Liver (tissue), 9 donors: Measurements from ENCODE around the gene PTAFR. TPM values are rescaled to one million over a fixed set of nuclear protein-coding genes. Genes with fewer than 3 reads are reported as not detected.

Experiments used
- DNase-seq: peaks from one replicate; pipeline ENCODE4 v3.0.0-alpha.2; 2017; ENCODE audit warnings: low spot score
- H3K27ac ChIP-seq, 2 donors: one replicate each; pipeline ENCODE4 v1.7.0; 2013; ENCODE audit warnings: inconsistent platforms in 2 of 2, low read length in 2 of 2, control low read depth in 1 of 2, low read depth in 1 of 2, mild to moderate bottlenecking in 1 of 2
- H3K27me3 ChIP-seq, 4 donors: one replicate each; pipeline versions ENCODE4 v1.6.1 to v1.7.0; 2013; ENCODE audit warnings: low read length in 3 of 4, inconsistent platforms in 1 of 4, mild to moderate bottlenecking in 1 of 4, moderate library complexity in 1 of 4; ENCODE audit not compliant: control insufficient read depth in 4 of 4, insufficient read depth in 4 of 4
- H3K36me3 ChIP-seq, 4 donors: one replicate each; pipeline versions ENCODE4 v1.6.1 to v1.7.0; 2013; ENCODE audit warnings: low read length in 3 of 4, mild to moderate bottlenecking in 3 of 4, low read depth in 1 of 4, moderate library complexity in 1 of 4; ENCODE audit not compliant: control insufficient read depth in 4 of 4, insufficient read depth in 3 of 4
- H3K4me1 ChIP-seq, 4 donors: one replicate each; pipeline versions ENCODE4 v1.6.1 to v1.7.0; 2013; ENCODE audit warnings: low read length in 3 of 4, mild to moderate bottlenecking in 3 of 4, moderate library complexity in 1 of 4; ENCODE audit not compliant: control insufficient read depth in 4 of 4, insufficient read depth in 4 of 4
- H3K4me3 ChIP-seq, 3 donors: one replicate each; pipeline versions ENCODE4 v1.6.1 to v1.7.0; 2013; ENCODE audit warnings: low read length in 3 of 3, control low read depth in 1 of 3, low read depth in 1 of 3, mild to moderate bottlenecking in 1 of 3
- H3K9ac ChIP-seq, 2 donors: one replicate each; pipeline ENCODE4 v1.7.0; 2013; ENCODE audit warnings: low read length in 2 of 2, mild to moderate bottlenecking in 2 of 2, moderate library complexity in 2 of 2, control low read depth in 1 of 2, low read depth in 1 of 2
- H3K9me3 ChIP-seq, 4 donors: one replicate each; pipeline versions ENCODE4 v1.6.1 to v1.7.0; 2013; ENCODE audit warnings: low read length in 3 of 4; ENCODE audit not compliant: control insufficient read depth in 4 of 4
- CTCF ChIP-seq: fragments of 150-350 bp; IDR thresholded peaks from 2 replicates; pipeline ENCODE4 v1.5.1; 2017; ENCODE audit warnings: improper control_type of control experiment, low read depth, low read length; ENCODE audit not compliant: missing input control
- EGR1 ChIP-seq, 2 donors: IDR thresholded peaks; 2 replicates each; pipeline ENCODE4 v1.6.1; 2016 to 2018; ENCODE audit warnings: antibody characterized with exemption in 2 of 2, low read depth in 2 of 2
- FOXA1 ChIP-seq: IDR thresholded peaks from 2 replicates; pipeline ENCODE4 v1.6.1; 2016; ENCODE audit warnings: antibody characterized with exemption
- FOXA2 ChIP-seq: IDR thresholded peaks from 2 replicates; pipeline ENCODE4 v1.6.1; 2016; ENCODE audit warnings: antibody characterized with exemption
- GABPA ChIP-seq, 2 donors: IDR thresholded peaks in 1 of 2; conservative IDR thresholded peaks in 1 of 2; 2 replicates each; pipeline ENCODE4 v1.6.1; 2016; ENCODE audit warnings: antibody characterized with exemption in 2 of 2, mild to moderate bottlenecking in 1 of 2, moderate library complexity in 1 of 2
- HNF4A ChIP-seq, 2 donors: conservative IDR thresholded peaks; 2 replicates each; pipeline ENCODE4 v1.6.1; 2016; ENCODE audit warnings: antibody characterized with exemption in 2 of 2, mild to moderate bottlenecking in 2 of 2
- HNF4G ChIP-seq: IDR thresholded peaks from 2 replicates; pipeline ENCODE4 v1.6.1; 2016; ENCODE audit warnings: antibody characterized with exemption
- MAX ChIP-seq: IDR thresholded peaks from 2 replicates; pipeline ENCODE4 v1.6.1; 2016; ENCODE audit warnings: antibody characterized with exemption
- REST ChIP-seq: IDR thresholded peaks from 2 replicates; pipeline ENCODE4 v1.6.1; 2016; ENCODE audit warnings: antibody characterized with exemption, mild to moderate bottlenecking
- SP1 ChIP-seq: IDR thresholded peaks from 2 replicates; pipeline ENCODE4 v1.6.1; 2018; ENCODE audit warnings: antibody characterized with exemption, mild to moderate bottlenecking
- TAF1 ChIP-seq: conservative IDR thresholded peaks from 2 replicates; pipeline ENCODE4 v1.6.1; 2016; ENCODE audit warnings: antibody characterized with exemption, mild to moderate bottlenecking
- YY1 ChIP-seq: IDR thresholded peaks from 2 replicates; pipeline ENCODE4 v1.6.1; 2016; ENCODE audit warnings: antibody characterized with exemption, mild to moderate bottlenecking
- ZBTB33 ChIP-seq: IDR thresholded peaks from 2 replicates; pipeline ENCODE4 v1.6.1; 2016; ENCODE audit warnings: antibody characterized with exemption
- WGBS: extraction: QIAGEN DNeasy Blood & Tissue Kit; methylation state at CpG from one replicate; pipeline ENCODE4 v1.1.7; 2013; 5-methylcytosine and 5-hydroxymethylcytosine counted together
- polyA plus RNA-seq, 2 donors: library from polyadenylated mRNA; stranded (reverse) in 1 of 2; unstranded in 1 of 2; fragments of 200-250 nt in 1 of 2; fragments of >200 nt in 1 of 2; fragmentation: Nextera tagmentation in 1 of 2; extraction: Ambion mirVana in 1 of 2; gene quantifications; one replicate each; pipeline versions ENCODE4 v1.2.1 to v1.2.3, GENCODE V29; 2013 to 2015
- total RNA-seq, 2 donors: library from RNA; depleted of rRNA; stranded (reverse); fragments of >200 nt; gene quantifications; one replicate each; pipeline ENCODE4 v1.2.3, GENCODE V29; 2014
- TF ChIP-seq, protein P1 (sequence below): IDR thresholded peaks from 2 replicates; pipeline ENCODE4 v1.6.1; 2016; ENCODE audit warnings: antibody characterized with exemption
- donor health status: healthy.
- donor health status: healthy.
- donor health status: healthy.
- donor health status: healthy.
- donor health status: healthy.

The PTAFR gene
- total and polyA plus RNA-seq, 4 donors = 0.82 to 4.1 (median 2.1) TPM

- TF ChIP-seq CTCF (no peak), ZBTB33 (no peak), SP1 (no peak)
Observed at GRCh38 chr1:28109639-28110038, 66.9 kb downstream of the PTAFR start (continued).

- Histone ChIP-seq H3K4me1 (peaks cover 0 to 2% (median 0%) of the 10 kb centered on the region in 4 donors), H3K36me3 (no peaks in the 10 kb centered on the region), H3K4me3 (no peak overlapping the region), H3K9me3 (no peaks in the 10 kb centered on the region), H3K27ac (no peak overlapping the region), H3K9ac (no peak overlapping the region), H3K27me3 (no peaks in the 10 kb centered on the region)
- TF ChIP-seq TAF1 (no peak), FOXA2 (no peak), REST (no peak)
- TF ChIP-seq, protein P1, sequence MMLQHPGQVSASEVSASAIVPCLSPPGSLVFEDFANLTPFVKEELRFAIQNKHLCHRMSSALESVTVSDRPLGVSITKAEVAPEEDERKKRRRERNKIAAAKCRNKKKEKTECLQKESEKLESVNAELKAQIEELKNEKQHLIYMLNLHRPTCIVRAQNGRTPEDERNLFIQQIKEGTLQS = no peak
- DNase-seq = no peak
- WGBS = 97% methylated on average over 2 of the region's 2 CpGs
Observed at GRCh38 chr1:28108001-28108400, 68.5 kb downstream of the PTAFR start.

DNA sequence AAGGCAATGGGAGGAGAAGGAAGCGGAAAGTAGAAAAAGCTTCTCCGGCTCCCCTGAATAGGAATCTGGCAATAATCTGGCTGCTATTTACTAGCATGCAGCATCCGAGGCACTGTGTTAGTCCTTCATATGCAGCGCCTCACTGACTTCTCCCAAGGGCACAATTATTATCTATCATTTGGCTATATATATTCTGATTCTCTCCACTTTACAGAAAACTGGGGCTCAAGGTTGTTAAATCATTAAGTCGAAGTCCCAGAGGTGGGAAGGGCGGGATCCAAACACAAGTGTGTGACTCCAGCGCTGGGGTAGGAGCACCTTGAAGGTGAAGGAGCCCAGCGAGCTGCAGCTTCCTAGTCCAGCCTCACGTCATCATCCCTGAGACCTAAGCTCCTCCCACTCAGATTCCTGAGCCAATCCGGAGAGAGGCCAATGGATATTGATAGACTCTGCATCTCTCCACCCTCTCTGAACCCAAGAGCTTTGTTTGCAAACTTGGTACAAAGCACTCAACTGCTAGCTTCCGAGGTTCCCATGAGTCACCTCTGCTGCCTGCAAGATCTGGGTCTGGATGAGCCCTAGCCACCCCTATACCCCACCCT lies 71.5 kb downstream of the PTAFR start:
- no peak overlapping the region for H3K27ac ChIP-seq
- no peaks in the 10 kb centered on the region for H3K9me3 ChIP-seq
- 41% methylated on average over 11 of the region's 11 CpGs for WGBS
- H3K36me3 ChIP-seq = no peaks in the 10 kb centered on the region
- H3K27me3 ChIP-seq = no peaks in the 10 kb centered on the region
- H3K4me1 ChIP-seq = peaks cover 0 to 2% (median 0%) of the 10 kb centered on the region in 4 donors
- no peak overlapping the region for H3K4me3 ChIP-seq
- DNase-seq = no peak
- H3K9ac ChIP-seq = no peak overlapping the region
- no peak for TF ChIP-seq YY1
- TF ChIP-seq, protein P1 = no peak
- TF ChIP-seq REST = no peak
- no peak for TF ChIP-seq FOXA1
- no peak for TF ChIP-seq ZBTB33
- no peak for TF ChIP-seq HNF4G
- TF ChIP-seq FOXA2 = no peak
- no peak for TF ChIP-seq EGR1 (IDR thresholded peaks at IDR 0.05; ENCODE audit: low read depth in 2 of 2)
- TF ChIP-seq MAX = no peak
- no peak for TF ChIP-seq GABPA (IDR thresholded peaks at IDR 0.05 in 1 of 2, conservative IDR thresholded peaks at IDR 0.05 in 1 of 2)
- no peak for TF ChIP-seq HNF4A (conservative IDR thresholded peaks at IDR 0.05)
